PC-3 (cell line): ENCODE measurements around the gene CD9. TPM values are rescaled to one million over a fixed set of nuclear protein-coding genes. Genes with fewer than 3 reads are reported as not detected.

Source experiments
- ATAC-seq: fragments of 200-7000 bp; cut with Tn5 transposase; 2 replicates; pipeline ENCODE4 v1.9.1; 2020; ENCODE audit warnings: mild to moderate bottlenecking, moderate library complexity
- BruUV-seq: library from RNA; stranded (reverse); fragments of 400-500 nt; replicated peaks from 2 replicates; lab custom pipeline; 2021; lab: Mats Ljungman, UMichigan
- CTCF ChIA-PET: fragments of 300-600 bp; sonication (Branson Sonifier 250); formaldehyde crosslinking; loops from one replicate; lab custom pipeline; 2022; ENCODE audit warnings: antibody characterized with exemption; lab: Charles Lee
- POLR2A ChIA-PET: fragments of 300-600 bp; sonication (Branson Sonifier 250); formaldehyde crosslinking; loops from one replicate; lab custom pipeline; 2022; ENCODE audit warnings: antibody characterized with exemption; ENCODE audit not compliant: unreplicated experiment; lab: Charles Lee
- DNase-seq: peaks from one replicate; pipeline ENCODE4 v3.0.0-alpha.2; 2015
- H2AFZ ChIP-seq: fragments of 300-600 bp; sonication (generic); 2 replicates; pipeline ENCODE4 v1.6.0; 2016; ENCODE audit warnings: antibody characterized with exemption, low read length
- H3F3A ChIP-seq: fragments of 300-600 bp; sonication (generic); one replicate; pipeline ENCODE4 v1.6.0; 2017; ENCODE audit warnings: antibody characterized with exemption, low read length, control low read depth, mild to moderate bottlenecking; ENCODE audit not compliant: unreplicated experiment
- H3K27ac ChIP-seq: fragments of 300-600 bp; sonication (generic); 2 replicates; pipeline ENCODE4 v1.5.1; 2016; ENCODE audit warnings: mild to moderate bottlenecking, low read length
- H3K27me3 ChIP-seq: fragments of 300-600 bp; sonication (generic); 2 replicates; pipeline ENCODE4 v1.6.1; 2016; ENCODE audit warnings: low read length, mixed read lengths
- H3K36me3 ChIP-seq: fragments of 300-600 bp; sonication (generic); 2 replicates; pipeline ENCODE4 v1.6.1; 2016; ENCODE audit warnings: low read depth, mixed run types, low read length, mixed read lengths
- H3K4me1 ChIP-seq: fragments of 300-600 bp; sonication (generic); 2 replicates; pipeline ENCODE4 v1.5.1; 2016; ENCODE audit warnings: low read length; ENCODE audit not compliant: insufficient read depth
- H3K4me2 ChIP-seq: fragments of 300-600 bp; sonication (generic); 2 replicates; pipeline ENCODE4 v1.6.0; 2016; ENCODE audit warnings: low read length
- H3K4me3 ChIP-seq: fragments of 300-600 bp; sonication (generic); 2 replicates; pipeline ENCODE4 v1.5.1; 2016; ENCODE audit warnings: mild to moderate bottlenecking, low read length, mixed read lengths
- H3K79me2 ChIP-seq: fragments of 300-600 bp; sonication (generic); 2 replicates; pipeline ENCODE4 v1.6.1; 2017; ENCODE audit warnings: low read length, mixed read lengths
- H3K9ac ChIP-seq: fragments of 300-600 bp; sonication (generic); 2 replicates; pipeline ENCODE4 v1.6.0; 2016; ENCODE audit warnings: mild to moderate bottlenecking, low read length
- H3K9me2 ChIP-seq: fragments of 300-600 bp; sonication (generic); replicated peaks from 2 replicates; pipeline ENCODE4 v1.6.1; 2016; ENCODE audit warnings: mixed run types, low read length, mixed read lengths
- H3K9me3 ChIP-seq: fragments of 300-600 bp; sonication (generic); 2 replicates; pipeline ENCODE4 v1.6.1; 2016; ENCODE audit warnings: low read length, mixed read lengths
- H4K20me1 ChIP-seq: fragments of 300-600 bp; sonication (generic); 2 replicates; pipeline ENCODE4 v1.6.1; 2016; ENCODE audit warnings: low read length, mixed read lengths
- CTCF ChIP-seq: fragments of 300-600 bp; sonication (generic); conservative IDR thresholded peaks from 2 replicates; pipeline ENCODE4 v1.5.1; 2017; ENCODE audit warnings: antibody characterized with exemption, low read depth, mild to moderate bottlenecking, low read length
- EZH2 ChIP-seq: fragments of 300-600 bp; sonication (generic); IDR thresholded peaks from one replicate; pipeline ENCODE4 v1.6.1; 2017; ENCODE audit warnings: antibody characterized with exemption, mild to moderate bottlenecking, low read length; ENCODE audit not compliant: unreplicated experiment
- EZH2phosphoT487 ChIP-seq: fragments of 300-600 bp; sonication (generic); IDR thresholded peaks from 2 replicates; pipeline ENCODE4 v1.6.1; 2018; ENCODE audit warnings: mild to moderate bottlenecking, antibody characterized with exemption, low read length, borderline replicate concordance
- intact Hi-C: fragments of 100-400 bp; cut with micrococcal nuclease; formaldehyde crosslinking; loops from 2 replicates; pipeline ENCODE4 v1.9.0; 2023
- total RNA-seq: library from RNA; depleted of rRNA; stranded (reverse); fragments of >200 nt; gene quantifications from 2 replicates; pipeline ENCODE4 v1.2.3, GENCODE V29; 2014

Gene CD9
- total RNA-seq, 1 experiment from 2014 or later: 174 TPM

GRCh38 chr12:6279631-6280030 is 79.4 kb downstream of the CD9 start:
- ATAC-seq: no peak; the same call in 1 of the 2 replicates
- CTCF ChIA-PET: interaction anchor here (0.5 to 4.4 kb wide), 3 partner anchors 10 to 84 kb away, joined by 3 to 31 read pairs (median 15); no protein-coding TSS in a partner anchor
- intact Hi-C loops: loop anchor here (1.0 kb wide), 3 partner anchors 50 to 84 kb away; no protein-coding TSS in a partner anchor

GRCh38 chr12:6280053-6280469 is 79.9 kb downstream of the CD9 start:
- Histone ChIP-seq H3K4me1 (peaks cover 54% of the 10 kb centered on the region), H3K9me3 (no peaks in the 10 kb centered on the region), H4K20me1 (no peaks in the 10 kb centered on the region), H3K9me2 (no peaks in the 10 kb centered on the region), H3K4me2 (peak overlapping the region; percentile 76), H3F3A (no peaks in the 10 kb centered on the region), H3K27ac (peak overlapping the region; percentile 95), H3K36me3 (no peaks in the 10 kb centered on the region), H3K79me2 (no peaks in the 10 kb centered on the region), H2AFZ (no peak overlapping the region), H3K4me3 (peak overlapping the region; percentile 45; the same call in 1 of the 2 replicates), H3K27me3 (no peaks in the 10 kb centered on the region), H3K9ac (peak overlapping the region; percentile 70)
- ChIA-PET POLR2A (interaction anchor here (0.6 to 1.8 kb wide), 6 partner anchors 15 to 1659 kb away, joined by 3 to 17 read pairs (median 5); no protein-coding TSS in a partner anchor), CTCF (interaction anchor here (0.5 to 4.4 kb wide), 3 partner anchors 11 to 84 kb away, joined by 3 to 31 read pairs (median 15); no protein-coding TSS in a partner anchor)
- peak; percentile 95 for DNase-seq
- TF ChIP-seq CTCF (no peak), EZH2phosphoT487 (no peak), EZH2 (no peak)
- no TSS peak for BruUV-seq
- intact Hi-C loops: loop anchor here (1.0 kb wide), 3 partner anchors 51 to 85 kb away; no protein-coding TSS in a partner anchor
- ATAC-seq: peak; percentile 61

More at GRCh38 chr12:6279631-6280030, 79.4 kb downstream of the CD9 start:
- peak overlapping the region; percentile 76 for H3K4me2 ChIP-seq
- no peaks in the 10 kb centered on the region for H3K79me2 ChIP-seq
- H2AFZ ChIP-seq: no peak overlapping the region
- H4K20me1 ChIP-seq: no peaks in the 10 kb centered on the region
- BruUV-seq: TSS peak; percentile 83
- H3K4me3 ChIP-seq: peak overlapping the region; percentile 50; the same call in 1 of the 2 replicates
- H3K9ac ChIP-seq: peak overlapping the region; percentile 70
- no peaks in the 10 kb centered on the region for H3K9me3 ChIP-seq
- H3K27me3 ChIP-seq: no peaks in the 10 kb centered on the region
- POLR2A ChIA-PET: interaction anchor here (0.6 to 1.8 kb wide), 6 partner anchors 16 to 1659 kb away, joined by 3 to 17 read pairs (median 5); no protein-coding TSS in a partner anchor
- no peaks in the 10 kb centered on the region for H3K36me3 ChIP-seq
- H3K9me2 ChIP-seq: no peaks in the 10 kb centered on the region
- H3K27ac ChIP-seq: peak overlapping the region; percentile 95
- DNase-seq: no peak
- TF ChIP-seq CTCF (no peak), EZH2 (no peak), EZH2phosphoT487 (no peak)
- H3K4me1 ChIP-seq: peaks cover 54% of the 10 kb centered on the region
- no peaks in the 10 kb centered on the region for H3F3A ChIP-seq

DNA sequence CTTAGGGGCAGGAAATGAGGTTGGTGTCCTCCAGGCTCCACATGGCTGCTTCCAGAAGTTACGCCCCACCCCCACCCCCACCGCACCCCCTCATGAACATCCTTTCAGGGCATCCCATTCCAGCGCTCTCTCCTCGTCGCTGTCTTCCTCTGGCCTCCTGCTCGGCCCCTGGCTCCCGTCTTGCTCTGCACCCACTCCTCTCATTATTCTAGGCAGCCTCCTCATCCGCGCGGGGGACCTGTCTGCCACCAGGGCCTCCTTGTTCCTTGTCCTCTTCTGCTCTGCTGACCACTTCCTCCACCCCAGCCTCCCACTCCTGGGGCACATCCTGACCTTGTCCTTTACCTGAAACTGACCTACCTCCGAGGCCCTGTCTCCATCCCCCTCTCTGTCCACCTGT is 80.5 kb downstream of the CD9 start:
- H3F3A ChIP-seq: no peaks in the 10 kb centered on the region
- H3K4me1 ChIP-seq: peaks cover 58% of the 10 kb centered on the region
- BruUV-seq: no TSS peak
- intact Hi-C loops: loop anchor here (1.0 kb wide), 3 partner anchors 51 to 85 kb away; no protein-coding TSS in a partner anchor
- ATAC-seq (no peak), DNase-seq (no peak)
- no peaks in the 10 kb centered on the region for H3K9me2 ChIP-seq
- CTCF ChIA-PET: interaction anchor here (0.7 to 4.4 kb wide), 2 partner anchors 51 to 85 kb away, joined by 3 to 31 read pairs; no protein-coding TSS in a partner anchor
- H3K9me3 ChIP-seq: no peaks in the 10 kb centered on the region
- no peaks in the 10 kb centered on the region for H4K20me1 ChIP-seq
- POLR2A ChIA-PET: interaction anchor here (1.3 kb wide), 1 partner anchor 51 kb away, joined by 7 read pairs; no protein-coding TSS in a partner anchor
- H3K36me3 ChIP-seq: no peaks in the 10 kb centered on the region
- peak overlapping the region; percentile 54 for H3K9ac ChIP-seq
- no peak overlapping the region for H2AFZ ChIP-seq
- H3K27me3 ChIP-seq: no peaks in the 10 kb centered on the region
- no peaks in the 10 kb centered on the region for H3K79me2 ChIP-seq
- TF ChIP-seq EZH2phosphoT487 (no peak), CTCF (no peak), EZH2 (no peak)
- peak overlapping the region; percentile 95 for H3K27ac ChIP-seq
- no peak overlapping the region; the same call in 1 of the 2 replicates for H3K4me3 ChIP-seq
- H3K4me2 ChIP-seq: peak overlapping the region; percentile 65
